Testis (tissue), 3 donors: Measurements from ENCODE around the gene GGACT. TPM values are rescaled to one million over a fixed set of nuclear protein-coding genes. Genes with fewer than 3 reads are reported as not detected.
"Not testable (repeated sequence)": the region's sequence is repeated elsewhere in the genome, so short reads cannot be mapped to it uniquely, and the experiment has no call there.

Experiments used
- DNase-seq: peaks from one replicate; pipeline ENCODE4 v3.0.0-alpha.2; 2019
- H3K27ac ChIP-seq, 2 donors: fragments of 200-600 bp; sonication (generic); one replicate each; pipeline ENCODE4 v1.5.1; 2019
- H3K27me3 ChIP-seq: fragments of 200-600 bp; sonication (generic); one replicate; pipeline ENCODE4 v1.5.1; 2019
- H3K36me3 ChIP-seq: fragments of 200-600 bp; sonication (generic); one replicate; pipeline ENCODE4 v1.5.1; 2017; ENCODE audit warnings: low read depth; ENCODE audit errors: missing control alignments
- H3K4me1 ChIP-seq: fragments of 200-600 bp; sonication (generic); one replicate; pipeline ENCODE4 v1.5.1; 2019
- H3K4me3 ChIP-seq, 2 donors: fragments of 200-600 bp; sonication (generic); one replicate each; pipeline ENCODE4 v1.5.1; 2017 to 2019
- H3K9me3 ChIP-seq: fragments of 200-600 bp; sonication (generic); one replicate; pipeline ENCODE4 v1.5.1; 2017
- POLR2A ChIP-seq: fragments of 450-650 bp; IDR thresholded peaks from one replicate; pipeline ENCODE4 v1.6.1; 2017; ENCODE audit warnings: antibody characterized with exemption, mild to moderate bottlenecking, moderate library complexity
- WGBS, 2 donors: methylation state at CpG; one replicate each; pipeline ENCODE4 v1.1.5; 2018; 5-methylcytosine and 5-hydroxymethylcytosine counted together
- intact Hi-C: fragments of 100-400 bp; cut with DNase I; formaldehyde crosslinking; loops from one replicate; pipeline ENCODE4 v1.15.1; 2023; ENCODE audit warnings: low total_unique reads
- polyA plus RNA-seq: library from polyadenylated mRNA; stranded (reverse); fragments of 350-450 nt; fragmentation: Illumina TruSeq; extraction: RNeasy Lipid Tissue Mini Kit (QIAGEN cat#74804); gene quantifications from one replicate; pipeline ENCODE4 v1.2.3, GENCODE V29; 2014; ENCODE audit warnings: low read depth, low replicate concordance; ENCODE audit not compliant: insufficient read depth
- total RNA-seq, 2 donors: library from RNA; depleted of rRNA; stranded (reverse); fragments of >200 nt; gene quantifications; one replicate each; pipeline ENCODE4 v1.2.3, GENCODE V29; 2016
- TF ChIP-seq, protein P1 (sequence below), 3 experiments: fragments of 450-650 bp in 2 of 3; fragments of 200-600 bp in 1 of 3; sonication (generic) in 1 of 3; IDR thresholded peaks; one replicate each; pipeline ENCODE4 v1.5.1; 2016 to 2019; ENCODE audit warnings: antibody characterized with exemption in 3 of 3, mild to moderate bottlenecking in 2 of 3, moderate library complexity in 1 of 3

GGACT gene
- total and polyA plus RNA-seq, 3 donors from 2014 or later, result 9.8 to 30.0 (median 18.9) TPM

DNA sequence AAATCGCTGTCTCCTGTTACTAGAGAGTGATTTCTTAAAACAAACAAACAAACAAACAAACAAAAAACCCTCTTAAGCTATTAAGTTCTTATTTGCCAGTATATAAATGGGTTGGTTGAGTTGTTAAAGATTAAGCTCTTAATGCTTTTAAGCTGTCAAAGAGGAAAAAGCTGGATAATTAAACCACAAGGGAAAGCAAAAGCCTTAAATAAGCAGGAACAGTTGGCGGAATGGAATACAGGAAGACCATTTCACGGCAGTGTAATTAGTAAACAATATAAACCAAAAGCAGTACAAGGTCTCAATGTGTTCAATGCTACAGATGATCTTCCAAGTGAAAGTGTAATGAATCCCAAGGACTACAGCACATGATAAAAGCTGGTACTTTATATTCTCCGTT is 32.2 kb upstream of the GGACT start:
- Histone ChIP-seq H3K36me3 (no peaks in the 10 kb centered on the region), H3K4me3 (no peak overlapping the region), H3K27me3 (no peaks in the 10 kb centered on the region), H3K9me3 (no peaks in the 10 kb centered on the region), H3K27ac (no peak overlapping the region), H3K4me1 (no peaks in the 10 kb centered on the region)
- WGBS, 2 donors, result 79% methylated on average over 4 of the region's 4 CpGs
- intact Hi-C loops, result no loop called here
- TF ChIP-seq, protein P1, sequence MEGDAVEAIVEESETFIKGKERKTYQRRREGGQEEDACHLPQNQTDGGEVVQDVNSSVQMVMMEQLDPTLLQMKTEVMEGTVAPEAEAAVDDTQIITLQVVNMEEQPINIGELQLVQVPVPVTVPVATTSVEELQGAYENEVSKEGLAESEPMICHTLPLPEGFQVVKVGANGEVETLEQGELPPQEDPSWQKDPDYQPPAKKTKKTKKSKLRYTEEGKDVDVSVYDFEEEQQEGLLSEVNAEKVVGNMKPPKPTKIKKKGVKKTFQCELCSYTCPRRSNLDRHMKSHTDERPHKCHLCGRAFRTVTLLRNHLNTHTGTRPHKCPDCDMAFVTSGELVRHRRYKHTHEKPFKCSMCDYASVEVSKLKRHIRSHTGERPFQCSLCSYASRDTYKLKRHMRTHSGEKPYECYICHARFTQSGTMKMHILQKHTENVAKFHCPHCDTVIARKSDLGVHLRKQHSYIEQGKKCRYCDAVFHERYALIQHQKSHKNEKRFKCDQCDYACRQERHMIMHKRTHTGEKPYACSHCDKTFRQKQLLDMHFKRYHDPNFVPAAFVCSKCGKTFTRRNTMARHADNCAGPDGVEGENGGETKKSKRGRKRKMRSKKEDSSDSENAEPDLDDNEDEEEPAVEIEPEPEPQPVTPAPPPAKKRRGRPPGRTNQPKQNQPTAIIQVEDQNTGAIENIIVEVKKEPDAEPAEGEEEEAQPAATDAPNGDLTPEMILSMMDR (IDR thresholded peaks at IDR 0.05), result no peak
- no peak for TF ChIP-seq POLR2A
- DNase-seq, result no peak

DNA sequence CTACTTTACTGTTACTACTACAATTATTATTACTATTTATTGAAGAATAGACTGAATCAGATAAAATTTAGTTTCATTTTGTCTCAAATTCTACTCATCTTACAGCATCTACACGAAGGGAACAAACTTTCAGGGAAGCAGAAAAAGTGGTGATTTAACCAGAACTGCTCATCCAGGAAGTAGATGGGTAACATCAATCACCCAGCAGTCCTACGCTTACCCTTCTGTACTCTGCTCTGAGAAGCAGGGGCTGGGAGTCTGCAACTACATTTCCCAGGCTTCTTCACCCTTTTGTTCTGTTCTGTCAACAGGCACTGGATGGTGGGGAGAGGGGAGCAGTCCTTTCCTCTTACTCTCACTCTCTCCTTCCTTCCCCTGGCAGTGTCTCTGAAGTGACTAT is 31.4 kb upstream of the GGACT start:
- Histone ChIP-seq H3K4me3 (no peak overlapping the region), H3K4me1 (no peaks in the 10 kb centered on the region), H3K9me3 (no peaks in the 10 kb centered on the region), H3K36me3 (no peaks in the 10 kb centered on the region), H3K27ac (no peak overlapping the region), H3K27me3 (no peaks in the 10 kb centered on the region)
- no peak for TF ChIP-seq POLR2A
- TF ChIP-seq, protein P1 (IDR thresholded peaks at IDR 0.05), result no peak
- intact Hi-C loops, result no loop called here
- DNase-seq, result no peak
- WGBS, 2 donors, result 84 to 87% methylated on average over 2 of the region's 2 CpGs

DNA sequence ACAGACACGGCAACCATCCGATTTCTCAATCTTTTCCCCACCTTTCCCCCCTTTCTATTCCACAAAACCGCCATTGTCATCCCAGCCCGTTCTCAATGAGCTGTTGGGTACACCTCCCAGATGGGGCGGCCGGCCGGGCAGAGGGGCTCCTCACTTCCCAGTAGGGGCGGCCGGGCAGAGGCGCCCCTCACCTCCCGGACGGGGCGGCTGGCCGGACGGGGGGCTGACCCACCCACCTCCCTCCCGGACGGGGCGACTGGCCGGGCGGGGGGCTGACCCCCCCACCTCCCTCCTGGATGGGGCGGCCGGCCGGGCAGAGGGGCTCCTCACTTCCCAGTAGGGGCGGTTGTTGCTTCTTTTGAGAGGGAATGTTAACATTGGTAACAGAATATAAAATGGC is 30.3 kb upstream of the GGACT start:
- DNase-seq, H3K27ac ChIP-seq, intact Hi-C loops, H3K4me1 ChIP-seq, H3K9me3 ChIP-seq, H3K27me3 ChIP-seq, H3K36me3 ChIP-seq, H3K4me3 ChIP-seq: not testable (repeated sequence)
- WGBS, 2 donors, result 97% methylated on average over 13 to 16 of the region's 24 CpGs

DNA sequence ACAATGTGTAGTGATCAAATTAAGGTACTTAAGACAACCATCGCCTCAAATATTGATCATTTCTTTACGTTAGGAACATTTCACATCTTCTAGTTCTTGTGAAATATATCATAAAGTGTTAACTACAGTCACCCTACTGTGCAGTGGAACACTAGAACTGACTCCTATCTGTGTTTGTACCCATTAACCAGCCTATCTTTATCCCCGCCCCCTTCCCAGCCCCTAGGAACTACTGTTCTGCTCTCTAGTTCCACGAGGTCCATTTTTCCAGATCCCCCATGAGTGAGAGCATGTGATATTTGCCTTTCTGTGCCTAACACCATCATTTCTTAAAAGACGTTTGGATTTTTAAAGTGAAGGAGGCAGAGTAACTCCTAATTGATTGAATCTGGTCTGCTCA is 24.4 kb upstream of the GGACT start:
- no peak overlapping the region for H3K27ac ChIP-seq
- intact Hi-C loops, result no loop called here
- WGBS, 2 donors, result 86 to 89% methylated on average over 5 of the region's 5 CpGs
- H3K9me3 ChIP-seq, result no peaks in the 10 kb centered on the region
- no peak for TF ChIP-seq POLR2A
- TF ChIP-seq, protein P1 (IDR thresholded peaks at IDR 0.05), result no peak
- H3K36me3 ChIP-seq, result no peaks in the 10 kb centered on the region
- no peak overlapping the region for H3K4me3 ChIP-seq
- no peak for DNase-seq
- no peaks in the 10 kb centered on the region for H3K27me3 ChIP-seq
- H3K4me1 ChIP-seq, result no peaks in the 10 kb centered on the region

DNA sequence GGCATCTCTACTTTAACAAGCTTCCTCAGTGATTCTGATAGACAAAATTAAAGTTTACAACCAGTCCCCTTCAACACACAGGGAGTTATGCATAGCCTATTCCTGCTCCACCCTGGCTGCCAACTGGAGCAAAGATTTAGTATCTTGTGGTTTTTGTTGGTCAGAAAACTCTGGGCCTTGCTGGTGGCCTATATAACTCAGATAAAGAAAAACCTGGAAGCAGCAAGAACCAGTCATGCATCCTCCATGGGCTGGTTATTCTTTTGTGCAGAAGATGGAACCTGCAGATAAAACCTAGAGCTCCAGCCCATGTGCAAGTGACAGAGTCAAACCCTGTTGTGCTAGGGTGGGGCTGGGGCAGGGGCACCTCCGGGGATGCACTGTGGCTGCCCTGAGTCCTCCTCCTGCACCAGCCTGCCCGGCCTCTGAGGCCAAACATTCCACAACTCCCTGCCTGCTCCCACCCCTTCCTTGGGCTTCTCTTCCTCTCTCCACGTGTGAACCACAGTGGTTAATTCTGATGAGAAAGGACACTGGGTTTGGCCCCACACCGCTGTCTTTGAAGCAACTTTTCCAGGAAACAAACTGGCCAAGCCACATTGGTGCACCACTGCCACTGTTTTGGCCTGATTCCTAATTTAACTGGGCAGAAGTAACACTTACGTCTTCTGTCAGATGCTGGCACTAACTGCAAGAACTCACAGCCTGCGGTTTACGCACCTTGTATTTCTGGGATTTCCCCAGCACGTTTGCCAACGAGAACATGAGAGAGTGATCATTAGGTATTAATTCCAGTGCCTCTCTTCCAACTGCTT is 23.3 kb upstream of the GGACT start:
- Histone ChIP-seq H3K9me3 (no peaks in the 10 kb centered on the region), H3K4me1 (no peaks in the 10 kb centered on the region), H3K36me3 (no peaks in the 10 kb centered on the region), H3K27ac (no peak overlapping the region), H3K4me3 (no peak overlapping the region), H3K27me3 (no peaks in the 10 kb centered on the region)
- no peak for DNase-seq
- 81 to 82% methylated on average over 8 to 9 of the region's 9 CpGs for WGBS, 2 donors
- intact Hi-C loops, result no loop called here
- TF ChIP-seq, protein P1 (IDR thresholded peaks at IDR 0.05), result no peak
- TF ChIP-seq POLR2A, result no peak
